ENCODE results near the gene PSEN1. TPM values are rescaled to one million over a fixed set of nuclear protein-coding genes. Genes with fewer than 3 reads are reported as not detected.

Gene PSEN1
- polyA plus RNA-seq, 1 of the 3 experiments (the other 2 are of a cell fraction) = 9.0 TPM

DNA sequence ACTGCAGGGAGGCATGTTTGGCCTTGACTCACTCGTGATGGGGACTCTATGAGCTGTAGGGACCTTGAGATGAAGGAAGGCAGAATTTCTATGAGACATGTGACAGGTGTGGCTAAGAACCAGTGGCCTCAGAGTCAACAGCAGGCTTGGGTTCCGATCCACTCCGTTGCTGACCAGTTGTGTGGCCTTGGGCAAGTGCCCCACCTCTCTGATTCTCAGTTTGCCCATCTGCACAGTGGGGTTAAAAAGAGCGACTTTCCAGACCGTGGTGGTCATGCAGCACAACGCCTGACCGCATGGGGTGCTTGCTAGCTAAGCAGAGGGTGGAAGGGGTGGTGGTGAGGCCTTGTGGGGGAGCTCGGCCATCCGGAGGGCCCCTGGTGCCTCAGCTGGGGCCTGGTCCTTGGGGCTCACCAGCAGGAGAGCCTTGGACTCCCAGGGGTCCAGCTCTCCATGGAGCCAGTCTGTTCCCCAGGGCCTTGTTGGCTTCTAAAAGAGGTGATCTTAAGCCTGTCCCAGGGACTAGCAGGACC lies 119.5 kb downstream of the PSEN1 start:
- Histone ChIP-seq H4K20me1 (ENCODE audit: insufficient read depth) (no peaks in the 10 kb centered on the region), H3K4me3 (ENCODE audit: low read depth in 2 of 2, low read length in 1 of 2) (no peak overlapping the region), H3K27ac (ENCODE audit: low read depth in 2 of 2, low read length in 1 of 2) (no peak overlapping the region), H3K36me3 (replicated peaks in 1 of 2; ENCODE audit: control insufficient read depth in 1 of 2, insufficient read depth in 2 of 2, low read length in 1 of 2) (no peaks in the 10 kb centered on the region), H3K9me2 (no peaks in the 10 kb centered on the region), H3K9me3 (no peaks in the 10 kb centered on the region), H3K4me1 (ENCODE audit: control insufficient read depth in 1 of 2, insufficient read depth in 2 of 2, low read depth in 1 of 2, low read length in 1 of 2) (peaks cover 0 to 3% of the 10 kb centered on the region in 2 experiments; a peak in 1 of 4 replicates), H3K79me2 (ENCODE audit: insufficient read depth) (no peaks in the 10 kb centered on the region), H2AFZ (ENCODE audit: low read depth) (no peak overlapping the region), H3K27me3 (ENCODE audit: insufficient read depth) (no peaks in the 10 kb centered on the region), H3K4me2 (no peak overlapping the region), H3K9ac (no peak overlapping the region), H3F3A (replicated peaks; ENCODE audit: insufficient read depth) (no peaks in the 10 kb centered on the region)
- ChIA-PET POLR2A (interaction anchor here (0.6 kb wide), 1 partner anchor 10 kb away, joined by 3 read pairs; no protein-coding TSS in a partner anchor), CTCF (no interaction called here)
- no peak for DNase-seq
- TF ChIP-seq RAD21 (IDR thresholded peaks at IDR 0.05; ENCODE audit: low read length) = no peak
- TF ChIP-seq FOXJ3 (CRISPR knock-in tag; IDR thresholded peaks at IDR 0.05) = no peak
- TF ChIP-seq, protein P1, sequence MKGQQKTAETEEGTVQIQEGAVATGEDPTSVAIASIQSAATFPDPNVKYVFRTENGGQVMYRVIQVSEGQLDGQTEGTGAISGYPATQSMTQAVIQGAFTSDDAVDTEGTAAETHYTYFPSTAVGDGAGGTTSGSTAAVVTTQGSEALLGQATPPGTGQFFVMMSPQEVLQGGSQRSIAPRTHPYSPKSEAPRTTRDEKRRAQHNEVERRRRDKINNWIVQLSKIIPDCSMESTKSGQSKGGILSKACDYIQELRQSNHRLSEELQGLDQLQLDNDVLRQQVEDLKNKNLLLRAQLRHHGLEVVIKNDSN (IDR thresholded peaks at IDR 0.05; ENCODE audit: borderline replicate concordance, low read depth) = no peak
- TF ChIP-seq ELF1 (IDR thresholded peaks at IDR 0.05) = no peak
- TF ChIP-seq, protein P2, sequence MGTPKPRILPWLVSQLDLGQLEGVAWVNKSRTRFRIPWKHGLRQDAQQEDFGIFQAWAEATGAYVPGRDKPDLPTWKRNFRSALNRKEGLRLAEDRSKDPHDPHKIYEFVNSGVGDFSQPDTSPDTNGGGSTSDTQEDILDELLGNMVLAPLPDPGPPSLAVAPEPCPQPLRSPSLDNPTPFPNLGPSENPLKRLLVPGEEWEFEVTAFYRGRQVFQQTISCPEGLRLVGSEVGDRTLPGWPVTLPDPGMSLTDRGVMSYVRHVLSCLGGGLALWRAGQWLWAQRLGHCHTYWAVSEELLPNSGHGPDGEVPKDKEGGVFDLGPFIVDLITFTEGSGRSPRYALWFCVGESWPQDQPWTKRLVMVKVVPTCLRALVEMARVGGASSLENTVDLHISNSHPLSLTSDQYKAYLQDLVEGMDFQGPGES (IDR thresholded peaks at IDR 0.05; ENCODE audit: low read depth, low read length) = no peak
- no peak for TF ChIP-seq POLR2AphosphoS5 (IDR thresholded peaks at IDR 0.05; ENCODE audit: low read depth, low read length)
- TF ChIP-seq YY1 (IDR thresholded peaks at IDR 0.05; ENCODE audit: low read depth) = no peak
- no peak for TF ChIP-seq SMC3 (IDR thresholded peaks at IDR 0.05; ENCODE audit: low read depth, low read length)
- no peak for TF ChIP-seq TCF12 (IDR thresholded peaks at IDR 0.05)
- no peak for TF ChIP-seq RXRA (IDR thresholded peaks at IDR 0.05; ENCODE audit: borderline replicate concordance, low read depth)
- no peak for TF ChIP-seq RCOR1 (IDR thresholded peaks at IDR 0.05; ENCODE audit: low read length)
- no peak for TF ChIP-seq FOSL2 (IDR thresholded peaks at IDR 0.05; ENCODE audit: borderline replicate concordance, low read depth)
- no peak for TF ChIP-seq FOXM1 (IDR thresholded peaks at IDR 0.05; ENCODE audit: low read depth)
- no peak for TF ChIP-seq MXI1 (IDR thresholded peaks at IDR 0.05; ENCODE audit: low read depth, low read length)
- TF ChIP-seq CHD2 (IDR thresholded peaks at IDR 0.05; ENCODE audit: low read length, partially characterized antibody) = no peak
- no peak for TF ChIP-seq JUND (IDR thresholded peaks at IDR 0.05)
- no peak for TF ChIP-seq TEAD4 (IDR thresholded peaks at IDR 0.05; ENCODE audit: borderline replicate concordance, insufficient read depth)
- TF ChIP-seq EP300 (IDR thresholded peaks at IDR 0.05; ENCODE audit: borderline replicate concordance in 1 of 2, low read depth in 1 of 2, low read length in 1 of 2) = no peak
- TF ChIP-seq, protein P3, sequence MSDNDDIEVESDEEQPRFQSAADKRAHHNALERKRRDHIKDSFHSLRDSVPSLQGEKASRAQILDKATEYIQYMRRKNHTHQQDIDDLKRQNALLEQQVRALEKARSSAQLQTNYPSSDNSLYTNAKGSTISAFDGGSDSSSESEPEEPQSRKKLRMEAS (IDR thresholded peaks at IDR 0.05; ENCODE audit: low read depth) = no peak
- TF ChIP-seq, protein P4, sequence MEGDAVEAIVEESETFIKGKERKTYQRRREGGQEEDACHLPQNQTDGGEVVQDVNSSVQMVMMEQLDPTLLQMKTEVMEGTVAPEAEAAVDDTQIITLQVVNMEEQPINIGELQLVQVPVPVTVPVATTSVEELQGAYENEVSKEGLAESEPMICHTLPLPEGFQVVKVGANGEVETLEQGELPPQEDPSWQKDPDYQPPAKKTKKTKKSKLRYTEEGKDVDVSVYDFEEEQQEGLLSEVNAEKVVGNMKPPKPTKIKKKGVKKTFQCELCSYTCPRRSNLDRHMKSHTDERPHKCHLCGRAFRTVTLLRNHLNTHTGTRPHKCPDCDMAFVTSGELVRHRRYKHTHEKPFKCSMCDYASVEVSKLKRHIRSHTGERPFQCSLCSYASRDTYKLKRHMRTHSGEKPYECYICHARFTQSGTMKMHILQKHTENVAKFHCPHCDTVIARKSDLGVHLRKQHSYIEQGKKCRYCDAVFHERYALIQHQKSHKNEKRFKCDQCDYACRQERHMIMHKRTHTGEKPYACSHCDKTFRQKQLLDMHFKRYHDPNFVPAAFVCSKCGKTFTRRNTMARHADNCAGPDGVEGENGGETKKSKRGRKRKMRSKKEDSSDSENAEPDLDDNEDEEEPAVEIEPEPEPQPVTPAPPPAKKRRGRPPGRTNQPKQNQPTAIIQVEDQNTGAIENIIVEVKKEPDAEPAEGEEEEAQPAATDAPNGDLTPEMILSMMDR (IDR thresholded peaks at IDR 0.05) = no peak
- 83% methylated on average over 7 of the region's 9 CpGs for WGBS (ENCODE audit: low lambda C conversion rate)
